GM10266 (cell line): Measurements from ENCODE around the gene MANF.

Experiments
- DNase-seq: peaks from one replicate; pipeline ENCODE4 v3.0.0; 2012; ENCODE audit errors: extremely low spot score
- CTCF ChIP-seq: IDR thresholded peaks from 2 replicates; pipeline ENCODE4 v1.5.1; 2012; ENCODE audit warnings: mild to moderate bottlenecking, low read depth; ENCODE audit not compliant: control insufficient read depth, insufficient read depth; ENCODE audit errors: missing control alignments

The MANF gene

GRCh38 chr3:51395493-51396213, 10.6 kb downstream of the MANF start:
- no peak for DNase-seq
- TF ChIP-seq CTCF: no peak

GRCh38 chr3:51396401-51396800, 11.3 kb downstream of the MANF start:
- TF ChIP-seq CTCF: no peak
- no peak for DNase-seq

- no peak for DNase-seq
- no peak for TF ChIP-seq CTCF
Measured at GRCh38 chr3:51397392-51397791, 12.3 kb downstream of the MANF start.

- TF ChIP-seq CTCF: no peak
- no peak for DNase-seq
Measured at GRCh38 chr3:51398595-51399310, 13.7 kb downstream of the MANF start.

- TF ChIP-seq CTCF: no peak
- DNase-seq: no peak
Measured at GRCh38 chr3:51400166-51400565, 15.1 kb downstream of the MANF start.

GRCh38 chr3:51401735-51402134, 16.6 kb downstream of the MANF start:
- TF ChIP-seq CTCF: no peak
- no peak for DNase-seq

GRCh38 chr3:51403675-51404074, 18.6 kb downstream of the MANF start:
- TF ChIP-seq CTCF: no peak
- DNase-seq: no peak
